Activated CD4-positive, alpha-beta T cell treated with anti-CD3 and anti-CD28 coated beads, Interleukin-2, amount 50 U/mL, for 48 hours (primary cell): ENCODE results near the gene NME3.
A peak's percentile ranks its signal among the peaks of the same experiment; 100 is the strongest.

Source experiments
- DNase-seq, 2 experiments: peaks; one replicate each; pipeline ENCODE4 v3.0.0-alpha.2; 2020

NME3 gene

GRCh38 chr16:1779741-1780676 is 8.7 kb upstream of the NME3 start:
- no peak for DNase-seq

GRCh38 chr16:1779234-1779701 is 7.9 kb upstream of the NME3 start:
- no peak for DNase-seq

GRCh38 chr16:1778200-1779179 is 7.1 kb upstream of the NME3 start:
- DNase-seq = no peak

- no peak for DNase-seq
Measured at GRCh38 chr16:1777375-1778199, 6.2 kb upstream of the NME3 start.

- DNase-seq = no peak
Measured at GRCh38 chr16:1776991-1777374, 5.6 kb upstream of the NME3 start.

- no peak for DNase-seq
Measured at GRCh38 chr16:1776672-1776955, 5.3 kb upstream of the NME3 start.

GRCh38 chr16:1775846-1776671 is 4.7 kb upstream of the NME3 start:
- no peak for DNase-seq

- no peak for DNase-seq
Measured at GRCh38 chr16:1775006-1775845, 3.9 kb upstream of the NME3 start.

- DNase-seq = no peak
Measured at GRCh38 chr16:1774448-1774780, 3.1 kb upstream of the NME3 start.

GRCh38 chr16:1773703-1774447 is 2.5 kb upstream of the NME3 start:
- DNase-seq = peak; percentile 29 to 39

GRCh38 chr16:1772908-1773702 is 1.8 kb upstream of the NME3 start, which contains the start of gene MRPS34:
MRPS34 (minus strand) TSS chr16:1773134; CDS start chr16:1773119, 15 bp downstream.
- peak; percentile 83 to 86 for DNase-seq

- peak; percentile 57 to 68 for DNase-seq
Measured at GRCh38 chr16:1772362-1772907, 1.1 kb upstream of the NME3 start, which contains the start of gene EME2. EME2 (plus strand) TSS chr16:1772810; CDS start chr16:1773228, 418 bp downstream.

- peak in 1 of 2 experiments; percentile 22 for DNase-seq
Measured at GRCh38 chr16:1771864-1772361, 570 bp upstream of the NME3 start.

GRCh38 chr16:1770328-1771187 is 785 bp downstream of the NME3 start:
- peak; percentile 64 to 71 for DNase-seq

- no peak for DNase-seq
Measured at GRCh38 chr16:1769402-1770300, 1.7 kb downstream of the NME3 start.

GRCh38 chr16:1768767-1769401 is 2.5 kb downstream of the NME3 start:
- DNase-seq = no peak
